HepG2 (cell line): ENCODE results near the gene JOSD1. TPM values are rescaled to one million over a fixed set of nuclear protein-coding genes. Genes with fewer than 3 reads are reported as not detected.

ENCODE experiments used
- MAF1 ChIP-seq: sonication (generic); formaldehyde crosslinking; IDR thresholded peaks from 2 replicates; pipeline ENCODE4 v1.5.0; 2020; ENCODE audit warnings: missing genetic modification reagents, borderline replicate concordance
- NFYC ChIP-seq: IDR thresholded peaks from 2 replicates; pipeline ENCODE4 v1.6.1; 2016; ENCODE audit warnings: missing genetic modification reagents, missing compliant biosample characterization
- PAXIP1 ChIP-seq: sonication (generic); formaldehyde crosslinking; conservative IDR thresholded peaks from 2 replicates; pipeline ENCODE4 v1.4.0; 2020; ENCODE audit warnings: mild to moderate bottlenecking, missing genetic modification reagents, moderate library complexity
- POLR2AphosphoS2 ChIP-seq: IDR thresholded peaks from 2 replicates; pipeline ENCODE4 v1.6.1; 2011; ENCODE audit warnings: low read depth, low read length, improper control_type of control experiment
- POLR2G ChIP-seq: fragments of 200-400 bp; formaldehyde crosslinking; IDR thresholded peaks from 2 replicates; pipeline ENCODE4 v1.6.1; 2018; ENCODE audit warnings: mild to moderate bottlenecking, low read depth, low read length, moderate library complexity
- REST ChIP-seq, 2 experiments: IDR thresholded peaks; 2 replicates each; pipeline ENCODE4 v1.6.1; 2011 to 2012; ENCODE audit warnings: low read length in 2 of 2, borderline replicate concordance in 1 of 2, low read depth in 1 of 2, mild to moderate bottlenecking in 1 of 2, moderate library complexity in 1 of 2
- RNF2 ChIP-seq: fragments of 450-650 bp; conservative IDR thresholded peaks from 2 replicates; pipeline ENCODE4 v1.6.1; 2016; ENCODE audit warnings: low read depth
- SATB2 ChIP-seq: sonication (generic); formaldehyde crosslinking; IDR thresholded peaks from 2 replicates; pipeline ENCODE4 v1.5.0; 2020; ENCODE audit warnings: missing genetic modification reagents
- SMARCE1 ChIP-seq: fragments of 450-650 bp; IDR thresholded peaks from 2 replicates; pipeline ENCODE4 v1.6.1; 2017; ENCODE audit warnings: borderline replicate concordance
- SNAPC2 ChIP-seq: sonication (generic); formaldehyde crosslinking; IDR thresholded peaks from 2 replicates; pipeline ENCODE4 v1.8.1; 2022; ENCODE audit warnings: mild to moderate bottlenecking, missing genetic modification reagents
- ZFP91 ChIP-seq: sonication (generic); formaldehyde crosslinking; IDR thresholded peaks from 2 replicates; pipeline ENCODE4 v1.9.0; 2022; ENCODE audit warnings: missing genetic modification reagents, mild to moderate bottlenecking, borderline replicate concordance
- ZNF12 ChIP-seq: sonication (generic); formaldehyde crosslinking; IDR thresholded peaks from 2 replicates; pipeline ENCODE4 v1.5.0; 2020; ENCODE audit warnings: missing genetic modification reagents
- ZNF282 ChIP-seq: fragments of 450-650 bp; IDR thresholded peaks from 2 replicates; pipeline ENCODE4 v1.6.1; 2018; ENCODE audit not compliant: partially characterized antibody
- ZNF687 ChIP-seq: sonication (generic); formaldehyde crosslinking; IDR thresholded peaks from 2 replicates; pipeline ENCODE4 v1.5.1; 2020; ENCODE audit warnings: mild to moderate bottlenecking, missing genetic modification reagents, moderate library complexity
- ZNF737 ChIP-seq: sonication (generic); formaldehyde crosslinking; IDR thresholded peaks from 2 replicates; pipeline ENCODE4 v1.5.0; 2020; ENCODE audit warnings: missing genetic modification reagents, mild to moderate bottlenecking, borderline replicate concordance
- polyA plus RNA-seq, 8 experiments: library from polyadenylated mRNA; depleted of rRNA in 3 of 8; stranded (reverse) in 7 of 8; unstranded in 1 of 8; fragments of >200 nt; fragmentation: Illumina TruSeq in 4 of 8; extraction: Trizol in 4 of 8; gene quantifications; 2 replicates each; pipeline versions ENCODE4 v1.2.1 to v1.2.3, GENCODE V29; 2011 to 2016; ENCODE audit warnings: low read depth in 4 of 8, missing spikeins in 1 of 8, mixed read lengths in 1 of 8; ENCODE audit not compliant: insufficient read depth in 1 of 8
- total RNA-seq, 5 experiments: library from RNA; depleted of rRNA; stranded (reverse); fragments of >200 nt; fragmentation: Illumina TruSeq; extraction: Trizol; gene quantifications; 2 replicates each; pipeline ENCODE4 v1.2.3, GENCODE V29; 2016; ENCODE audit warnings: low read depth in 1 of 5

The JOSD1 gene
- total and polyA plus RNA-seq, 2 of the 13 experiments (the other 11 are each of a cell fraction or from before 2014, with no cell fraction given), result 31.7 to 38.4 TPM

GRCh38 chr22:38705235-38706100 is 4.7 kb upstream of the JOSD1 start, which contains the start of gene GTPBP1 (continued):
- TF ChIP-seq ZNF687 (CRISPR knock-in tag), result peak; percentile 52
- TF ChIP-seq PAXIP1 (CRISPR knock-in tag), result 0 out of 2 replicates have a peak, but pooled peaks have one; percentile 8
- peak; percentile 78 for TF ChIP-seq POLR2G
- TF ChIP-seq REST (IDR thresholded peaks at IDR 0.05; ENCODE audit: borderline replicate concordance in 1 of 2, low read depth in 1 of 2, low read length in 2 of 2), result peak in 1 of 2 experiments; percentile 47; a peak in 1 of 4 replicates
- no peak for TF ChIP-seq ZNF737
- 0 out of 2 replicates have a peak, but pooled peaks have one; percentile 18 for TF ChIP-seq ZFP91
- no peak for TF ChIP-seq POLR2AphosphoS2
- TF ChIP-seq ZNF12 (CRISPR knock-in tag), result no peak
- peak; percentile 99 for TF ChIP-seq NFYC (CRISPR knock-in tag)
- TF ChIP-seq RNF2, result no peak
- peak; percentile 82; the same call in 1 of the 2 replicates for TF ChIP-seq SNAPC2 (CRISPR knock-in tag)
- no peak for TF ChIP-seq SMARCE1
- TF ChIP-seq MAF1, result no peak
- 0 out of 2 replicates have a peak, but pooled peaks have one; percentile 26 for TF ChIP-seq SATB2
- TF ChIP-seq ZNF282, result no peak
